ENCODE data around the gene MAP3K3.

The MAP3K3 gene

GRCh38 chr17:63635787-63636186 is 13.6 kb downstream of the MAP3K3 start:
- no peak overlapping the region for H3K4me3 ChIP-seq (replicated peaks in 1 of 2; ENCODE audit: low read depth in 2 of 2, low read length in 2 of 2)
- DNase-seq (ENCODE audit: low read depth in 2 of 2) = no peak
- TF ChIP-seq CTCF (IDR thresholded peaks at IDR 0.05; ENCODE audit: low read depth, low read length) = no peak

- no peak for DNase-seq (ENCODE audit: low read depth in 2 of 2)
- H3K4me3 ChIP-seq (replicated peaks in 1 of 2; ENCODE audit: low read depth in 2 of 2, low read length in 2 of 2) = no peak overlapping the region
- TF ChIP-seq CTCF (IDR thresholded peaks at IDR 0.05; ENCODE audit: low read depth, low read length) = no peak
These were observed 16.9 kb downstream of the MAP3K3 start for GRCh38 chr17:63639125-63639524.

GRCh38 chr17:63640038-63640437 is 17.8 kb downstream of the MAP3K3 start:
- no peak overlapping the region for H3K4me3 ChIP-seq (replicated peaks in 1 of 2; ENCODE audit: low read depth in 2 of 2, low read length in 2 of 2)
- DNase-seq (ENCODE audit: low read depth in 2 of 2) = no peak
- no peak for TF ChIP-seq CTCF (IDR thresholded peaks at IDR 0.05; ENCODE audit: low read depth, low read length)

GRCh38 chr17:63641692-63642448 is 19.7 kb downstream of the MAP3K3 start:
- no peak for DNase-seq (ENCODE audit: low read depth in 2 of 2)
- H3K4me3 ChIP-seq (replicated peaks in 1 of 2; ENCODE audit: low read depth in 2 of 2, low read length in 2 of 2) = no peak overlapping the region
- no peak for TF ChIP-seq CTCF (IDR thresholded peaks at IDR 0.05; ENCODE audit: low read depth, low read length)

GRCh38 chr17:63644846-63645245 is 22.6 kb downstream of the MAP3K3 start:
- DNase-seq (ENCODE audit: low read depth in 2 of 2) = no peak
- no peak overlapping the region for H3K4me3 ChIP-seq (replicated peaks in 1 of 2; ENCODE audit: low read depth in 2 of 2, low read length in 2 of 2)
- no peak for TF ChIP-seq CTCF (IDR thresholded peaks at IDR 0.05; ENCODE audit: low read depth, low read length)

- no peak for DNase-seq (ENCODE audit: low read depth in 2 of 2)
- H3K4me3 ChIP-seq (replicated peaks in 1 of 2; ENCODE audit: low read depth in 2 of 2, low read length in 2 of 2) = no peak overlapping the region
- no peak for TF ChIP-seq CTCF (IDR thresholded peaks at IDR 0.05; ENCODE audit: low read depth, low read length)
These were observed 23.7 kb downstream of the MAP3K3 start for GRCh38 chr17:63645775-63646487.

All from cardiac fibroblast (primary cell).